ENCODE data around the gene UNC13A.

UNC13A gene

GRCh38 chr19:17577457-17578097 is 110.6 kb downstream of the UNC13A start:
- ATAC-seq = no peak
- TF ChIP-seq CREB5 (CRISPR knock-in tag; IDR thresholded peaks at IDR 0.05; ENCODE audit: low read depth) (no peak), ZNF70 (CRISPR knock-in tag; IDR thresholded peaks at IDR 0.05) (no peak), SNAI2 (CRISPR knock-in tag; IDR thresholded peaks at IDR 0.05) (no peak), PATZ1 (CRISPR knock-in tag; IDR thresholded peaks at IDR 0.05; ENCODE audit: borderline replicate concordance) (no peak), RARB (CRISPR knock-in tag; IDR thresholded peaks at IDR 0.05) (no peak), PPARA (CRISPR knock-in tag; IDR thresholded peaks at IDR 0.05; ENCODE audit: borderline replicate concordance) (no peak), TSHZ2 (CRISPR knock-in tag; IDR thresholded peaks at IDR 0.05) (no peak), ZFP3 (CRISPR knock-in tag; IDR thresholded peaks at IDR 0.05) (no peak), ESRRG (CRISPR knock-in tag; IDR thresholded peaks at IDR 0.05) (no peak), ARNTL (CRISPR knock-in tag; IDR thresholded peaks at IDR 0.05; ENCODE audit: borderline replicate concordance, low read depth) (no peak), ZFP30 (CRISPR knock-in tag; IDR thresholded peaks at IDR 0.05) (no peak)

GRCh38 chr19:17576758-17577456 is 111.2 kb downstream of the UNC13A start:
- peak; percentile 52 for ATAC-seq
- TF ChIP-seq ZNF70 (CRISPR knock-in tag; IDR thresholded peaks at IDR 0.05) (no peak), ISL1 (CRISPR knock-in tag; IDR thresholded peaks at IDR 0.05) (no peak), ZC3H10 (CRISPR knock-in tag; IDR thresholded peaks at IDR 0.05) (no peak), ESRRG (CRISPR knock-in tag; IDR thresholded peaks at IDR 0.05) (no peak), CSDC2 (CRISPR knock-in tag; IDR thresholded peaks at IDR 0.05) (no peak), ZFP3 (CRISPR knock-in tag; IDR thresholded peaks at IDR 0.05) (no peak), ZFP30 (CRISPR knock-in tag; IDR thresholded peaks at IDR 0.05) (no peak), TOX (CRISPR knock-in tag; IDR thresholded peaks at IDR 0.05; ENCODE audit: borderline replicate concordance) (no peak), GLIS3 (CRISPR knock-in tag; IDR thresholded peaks at IDR 0.05) (no peak), ZNF565 (CRISPR knock-in tag; conservative IDR thresholded peaks at IDR 0.05; ENCODE audit: low read depth) (no peak), ZNF8 (CRISPR knock-in tag; IDR thresholded peaks at IDR 0.05) (no peak), PATZ1 (CRISPR knock-in tag; IDR thresholded peaks at IDR 0.05; ENCODE audit: borderline replicate concordance) (no peak), TCF4 (CRISPR knock-in tag; IDR thresholded peaks at IDR 0.05; ENCODE audit: borderline replicate concordance) (no peak), ARNTL (CRISPR knock-in tag; IDR thresholded peaks at IDR 0.05; ENCODE audit: borderline replicate concordance, low read depth) (no peak), CREB5 (CRISPR knock-in tag; IDR thresholded peaks at IDR 0.05; ENCODE audit: low read depth) (no peak), SNAI2 (CRISPR knock-in tag; IDR thresholded peaks at IDR 0.05) (no peak), TSHZ2 (CRISPR knock-in tag; IDR thresholded peaks at IDR 0.05) (no peak), CSRNP3 (CRISPR knock-in tag; IDR thresholded peaks at IDR 0.05) (no peak), OSR1 (CRISPR knock-in tag; IDR thresholded peaks at IDR 0.05) (no peak)
